Astrocyte (in vitro differentiated cells and primary cell): Measurements from ENCODE around the gene ZNRF2. TPM values are rescaled to one million over a fixed set of nuclear protein-coding genes. Genes with fewer than 3 reads are reported as not detected.
"Not testable (repeated sequence)": the region's sequence is repeated elsewhere in the genome, so short reads cannot be mapped to it uniquely, and the experiment has no call there.

Source experiments
- DNase-seq: peaks from one replicate; pipeline ENCODE4 v3.0.0-alpha.2; 2010; ENCODE audit warnings: low read depth
- FAIRE-seq: peaks from 2 replicates; lab custom pipeline; 2011; peaks lifted over from hg19 to GRCh38; lab: Jason Lieb, UNC
- H2AFZ ChIP-seq: 2 replicates; pipeline ENCODE4 v1.6.0; 2012; ENCODE audit warnings: low read depth, low read length, inconsistent platforms
- H3K27ac ChIP-seq: 2 replicates; pipeline ENCODE4 v1.5.1; 2011; ENCODE audit warnings: low read depth, low read length, inconsistent platforms
- H3K27me3 ChIP-seq: 2 replicates; pipeline ENCODE4 v1.6.0; 2011; ENCODE audit warnings: low read length, inconsistent platforms; ENCODE audit not compliant: insufficient read depth
- H3K36me3 ChIP-seq: 2 replicates; pipeline ENCODE4 v1.5.1; 2011; ENCODE audit warnings: low read length, inconsistent platforms; ENCODE audit not compliant: insufficient read depth
- H3K4me1 ChIP-seq: 2 replicates; pipeline ENCODE4 v1.5.1; 2011; ENCODE audit warnings: low read length, inconsistent platforms; ENCODE audit not compliant: insufficient read depth
- H3K4me2 ChIP-seq: 2 replicates; pipeline ENCODE4 v1.6.0; 2012; ENCODE audit warnings: low read length, inconsistent platforms
- H3K4me3 ChIP-seq: 2 replicates; pipeline ENCODE4 v1.5.1; 2011; ENCODE audit warnings: low read depth, mild to moderate bottlenecking, low read length, inconsistent platforms; ENCODE audit not compliant: insufficient read depth
- H3K79me2 ChIP-seq: 2 replicates; pipeline ENCODE4 v1.6.0; 2012; ENCODE audit warnings: mild to moderate bottlenecking, low read length, inconsistent platforms; ENCODE audit not compliant: insufficient read depth
- H3K9ac ChIP-seq: 2 replicates; pipeline ENCODE4 v1.6.0; 2012; ENCODE audit warnings: mild to moderate bottlenecking, low read length, inconsistent platforms
- H3K9me3 ChIP-seq: 2 replicates; pipeline ENCODE4 v1.5.1; 2012; ENCODE audit warnings: low read depth, mild to moderate bottlenecking, low read length, inconsistent platforms; ENCODE audit not compliant: insufficient read depth
- H4K20me1 ChIP-seq: 2 replicates; pipeline ENCODE4 v1.6.0; 2012; ENCODE audit warnings: low read length, inconsistent platforms; ENCODE audit not compliant: insufficient read depth
- H3K27ac Mint-ChIP-seq: one replicate; pipeline ENCODE4 v1.8.0; 2021; ENCODE audit warnings: mild to moderate bottlenecking, mixed read lengths; ENCODE audit not compliant: unreplicated experiment
- H3K27me3 Mint-ChIP-seq: one replicate; pipeline ENCODE4 v1.8.0; 2021; ENCODE audit warnings: low read depth, mixed read lengths; ENCODE audit not compliant: unreplicated experiment
- H3K36me3 Mint-ChIP-seq: one replicate; pipeline ENCODE4 v1.8.0; 2021; ENCODE audit warnings: low read depth, mixed read lengths; ENCODE audit not compliant: unreplicated experiment
- H3K4me1 Mint-ChIP-seq: one replicate; pipeline ENCODE4 v1.8.0; 2021; ENCODE audit warnings: low read depth, mixed read lengths; ENCODE audit not compliant: unreplicated experiment
- H3K4me3 Mint-ChIP-seq: one replicate; pipeline ENCODE4 v1.8.0; 2021; ENCODE audit warnings: mild to moderate bottlenecking, moderate library complexity, mixed read lengths; ENCODE audit not compliant: unreplicated experiment
- H3K9me3 Mint-ChIP-seq: one replicate; pipeline ENCODE4 v1.8.0; 2021; ENCODE audit warnings: mild to moderate bottlenecking, mixed read lengths; ENCODE audit not compliant: unreplicated experiment
- CTCF ChIP-seq: IDR thresholded peaks from 2 replicates; pipeline ENCODE4 v1.5.1; 2011; ENCODE audit warnings: low read depth, mild to moderate bottlenecking, inconsistent platforms, low read length, moderate library complexity; ENCODE audit not compliant: insufficient read depth
- EZH2 ChIP-seq: IDR thresholded peaks from 2 replicates; pipeline ENCODE4 v1.6.1; 2012; ENCODE audit warnings: mild to moderate bottlenecking, low read length, inconsistent platforms; ENCODE audit not compliant: insufficient read depth
- total RNA-seq: library from RNA; stranded (reverse); gene quantifications from 2 replicates; pipeline ENCODE4 v1.2.1, GENCODE V29; 2021

Gene ZNRF2
- total RNA-seq, 1 donor from 2014 or later = 9.9 TPM

GRCh38 chr7:30286749-30287148 is 2.4 kb downstream of the ZNRF2 start:
- Histone ChIP-seq H3K79me2 (no peaks in the 10 kb centered on the region), H2AFZ (no peak overlapping the region), H3K4me3 (peak overlapping the region; percentile 76), H3K9me3 (no peaks in the 10 kb centered on the region), H3K4me2 (peak overlapping the region; percentile 97), H4K20me1 (no peaks in the 10 kb centered on the region), H3K4me1 (no peaks in the 10 kb centered on the region), H3K9ac (no peak overlapping the region), H3K36me3 (no peaks in the 10 kb centered on the region), H3K27me3 (no peaks in the 10 kb centered on the region), H3K27ac (no peak overlapping the region)
- Mint-ChIP-seq H3K4me3 (peak overlapping the region; percentile 94), H3K27me3 (no peaks in the 10 kb centered on the region), H3K27ac (peak overlapping the region; percentile 86), H3K36me3 (no peaks in the 10 kb centered on the region), H3K9me3 (peaks cover 2% of the 10 kb centered on the region), H3K4me1 (peaks cover 32% of the 10 kb centered on the region)
- no peak for FAIRE-seq
- TF ChIP-seq CTCF (no peak), EZH2 (no peak)
- no peak for DNase-seq

GRCh38 chr7:30287625-30288024 is 3.2 kb downstream of the ZNRF2 start:
- not testable (repeated sequence) for H3K9me3 ChIP-seq, H2AFZ ChIP-seq, H3K79me2 ChIP-seq, H3K4me3 ChIP-seq, H3K27me3 ChIP-seq, H3K9me3 Mint-ChIP-seq, H3K36me3 Mint-ChIP-seq, H4K20me1 ChIP-seq, H3K27me3 Mint-ChIP-seq, DNase-seq, H3K27ac ChIP-seq, H3K36me3 ChIP-seq, H3K4me1 ChIP-seq, H3K4me2 ChIP-seq, FAIRE-seq, H3K9ac ChIP-seq
- Mint-ChIP-seq H3K4me1 (peaks cover 32% of the 10 kb centered on the region), H3K27ac (peak overlapping the region; percentile 21), H3K4me3 (peak overlapping the region; percentile 75)

GRCh38 chr7:30289634-30290033 is 5.2 kb downstream of the ZNRF2 start:
- H3K36me3 Mint-ChIP-seq, H3K27ac Mint-ChIP-seq: not testable (repeated sequence)

GRCh38 chr7:30290317-30290716 is 5.9 kb downstream of the ZNRF2 start:
- not testable (repeated sequence) for H3K9ac ChIP-seq, H4K20me1 ChIP-seq

More at GRCh38 chr7:30289634-30290033, 5.2 kb downstream of the ZNRF2 start:
- not testable (repeated sequence) for H2AFZ ChIP-seq, H3K36me3 ChIP-seq, FAIRE-seq, H4K20me1 ChIP-seq, H3K4me1 ChIP-seq, H3K9me3 Mint-ChIP-seq, H3K27me3 ChIP-seq, H3K79me2 ChIP-seq, H3K4me2 ChIP-seq, H3K9me3 ChIP-seq, H3K9ac ChIP-seq, H3K27me3 Mint-ChIP-seq, H3K27ac ChIP-seq, DNase-seq, H3K4me3 Mint-ChIP-seq, H3K4me3 ChIP-seq
- peaks cover 29% of the 10 kb centered on the region for H3K4me1 Mint-ChIP-seq

GRCh38 chr7:30292416-30293038 is 8.1 kb downstream of the ZNRF2 start:
- not testable (repeated sequence) for H3K4me2 ChIP-seq, H3K9me3 Mint-ChIP-seq, H3K27me3 Mint-ChIP-seq, H3K4me3 Mint-ChIP-seq, H3K4me1 ChIP-seq, H4K20me1 ChIP-seq, H3K27ac ChIP-seq, DNase-seq, H3K27me3 ChIP-seq, H3K79me2 ChIP-seq, H3K36me3 ChIP-seq, H3K9me3 ChIP-seq, H3K36me3 Mint-ChIP-seq, H3K4me3 ChIP-seq, H3K9ac ChIP-seq, H2AFZ ChIP-seq, H3K27ac Mint-ChIP-seq, FAIRE-seq
- H3K4me1 Mint-ChIP-seq = peaks cover 24% of the 10 kb centered on the region

More at GRCh38 chr7:30290317-30290716, 5.9 kb downstream of the ZNRF2 start:
- H3K27ac ChIP-seq, H3K4me3 Mint-ChIP-seq, FAIRE-seq, H3K79me2 ChIP-seq, H3K4me3 ChIP-seq, H3K9me3 ChIP-seq, H3K27me3 Mint-ChIP-seq, H3K36me3 Mint-ChIP-seq, H3K4me2 ChIP-seq, H3K9me3 Mint-ChIP-seq, H3K4me1 ChIP-seq, H2AFZ ChIP-seq, H3K36me3 ChIP-seq, H3K27ac Mint-ChIP-seq, H3K27me3 ChIP-seq, DNase-seq: not testable (repeated sequence)
- peaks cover 29% of the 10 kb centered on the region for H3K4me1 Mint-ChIP-seq
